GM23248 (cell line): Measurements from ENCODE around the gene CDKAL1.

ENCODE experiments used
- EZH2 ChIP-seq: fragments of 200-600 bp; sonication (generic); IDR thresholded peaks from 2 replicates; pipeline ENCODE4 v1.6.1; 2018; ENCODE audit warnings: antibody characterized with exemption, mild to moderate bottlenecking; ENCODE audit not compliant: insufficient read depth, poor library complexity, severe bottlenecking
- EZH2phosphoT487 ChIP-seq: fragments of 200-600 bp; sonication (generic); IDR thresholded peaks from 2 replicates; pipeline ENCODE4 v1.6.1; 2018; ENCODE audit warnings: antibody characterized with exemption, moderate library complexity, mild to moderate bottlenecking, low read depth; ENCODE audit not compliant: insufficient read depth

DNA sequence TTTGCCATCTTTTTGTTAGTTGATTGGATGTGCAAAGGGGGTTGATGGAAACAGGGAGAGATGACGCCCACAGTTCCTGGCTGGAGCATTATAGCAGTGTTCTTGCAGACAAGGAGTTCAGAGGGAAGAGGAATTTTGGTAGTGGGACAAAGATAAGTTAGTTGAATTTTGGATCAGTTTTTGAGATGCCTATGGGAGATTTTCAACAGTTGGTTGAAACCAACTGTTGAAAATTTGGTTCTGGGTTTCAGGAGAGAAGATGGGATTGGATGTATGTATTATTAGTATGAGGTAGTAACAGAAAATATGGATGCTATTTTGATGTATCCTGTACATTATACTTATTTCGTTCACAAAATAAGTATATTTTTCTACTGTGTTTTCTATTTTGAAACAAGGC lies 274.2 kb downstream of the CDKAL1 start:
- TF ChIP-seq EZH2 (no peak), EZH2phosphoT487 (no peak)
